ENCODE results near the gene MBD3.

DNA sequence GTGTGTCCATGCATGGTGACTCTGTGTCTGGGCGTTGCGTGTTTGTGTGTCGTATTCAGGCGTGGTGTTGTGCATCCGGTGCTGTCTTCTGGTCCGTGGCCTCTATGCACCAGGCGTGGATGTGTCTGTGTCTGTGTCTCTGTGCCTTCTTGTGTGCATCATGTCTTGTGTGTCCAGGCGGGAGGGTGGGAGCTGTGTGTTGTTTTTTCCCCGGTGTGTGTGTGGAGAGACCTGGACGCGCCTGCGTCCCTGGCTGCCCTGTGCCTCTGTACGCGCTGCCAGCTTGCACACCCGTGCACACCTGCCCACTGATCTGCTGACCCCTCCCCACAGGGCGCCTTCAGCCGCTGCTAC, 67.7 kb downstream of the MBD3 start:
- TF ChIP-seq, protein P1, sequence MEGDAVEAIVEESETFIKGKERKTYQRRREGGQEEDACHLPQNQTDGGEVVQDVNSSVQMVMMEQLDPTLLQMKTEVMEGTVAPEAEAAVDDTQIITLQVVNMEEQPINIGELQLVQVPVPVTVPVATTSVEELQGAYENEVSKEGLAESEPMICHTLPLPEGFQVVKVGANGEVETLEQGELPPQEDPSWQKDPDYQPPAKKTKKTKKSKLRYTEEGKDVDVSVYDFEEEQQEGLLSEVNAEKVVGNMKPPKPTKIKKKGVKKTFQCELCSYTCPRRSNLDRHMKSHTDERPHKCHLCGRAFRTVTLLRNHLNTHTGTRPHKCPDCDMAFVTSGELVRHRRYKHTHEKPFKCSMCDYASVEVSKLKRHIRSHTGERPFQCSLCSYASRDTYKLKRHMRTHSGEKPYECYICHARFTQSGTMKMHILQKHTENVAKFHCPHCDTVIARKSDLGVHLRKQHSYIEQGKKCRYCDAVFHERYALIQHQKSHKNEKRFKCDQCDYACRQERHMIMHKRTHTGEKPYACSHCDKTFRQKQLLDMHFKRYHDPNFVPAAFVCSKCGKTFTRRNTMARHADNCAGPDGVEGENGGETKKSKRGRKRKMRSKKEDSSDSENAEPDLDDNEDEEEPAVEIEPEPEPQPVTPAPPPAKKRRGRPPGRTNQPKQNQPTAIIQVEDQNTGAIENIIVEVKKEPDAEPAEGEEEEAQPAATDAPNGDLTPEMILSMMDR (IDR thresholded peaks at IDR 0.05): no peak
- no peak for TF ChIP-seq POLR2A (IDR thresholded peaks at IDR 0.05)
- no peak for TF ChIP-seq POLR2AphosphoS5 (IDR thresholded peaks at IDR 0.05)
